Upper lobe of left lung (tissue), 6 donors: ENCODE measurements around the gene SRC. TPM values are rescaled to one million over a fixed set of nuclear protein-coding genes. Genes with fewer than 3 reads are reported as not detected.

ENCODE experiments used
- ATAC-seq, 2 donors: fragments of 200-7000 bp; cut with Tn5 transposase; one replicate each; pipeline ENCODE4 v1.9.1; 2022; ENCODE audit warnings: mild to moderate bottlenecking in 2 of 2, moderate library complexity in 2 of 2; ENCODE audit not compliant: low FRiP score in 2 of 2
- DNase-seq, 2 donors: peaks; one replicate each; pipeline ENCODE4 v3.0.0-alpha.2; 2019 to 2020
- H3K27ac ChIP-seq, 4 donors: fragments of 200-600 bp; sonication (generic); one replicate each; pipeline ENCODE4 v1.5.1; 2016 to 2019
- H3K27me3 ChIP-seq, 4 donors: fragments of 200-600 bp; sonication (generic); one replicate each; pipeline ENCODE4 v1.5.1; 2017 to 2019
- H3K36me3 ChIP-seq, 4 donors: fragments of 200-600 bp; sonication (generic); one replicate each; pipeline ENCODE4 v1.5.1; 2016 to 2019
- H3K4me1 ChIP-seq, 4 donors: fragments of 200-600 bp; sonication (generic); one replicate each; pipeline ENCODE4 v1.5.1; 2018 to 2019
- H3K4me3 ChIP-seq, 4 donors: fragments of 200-600 bp; sonication (generic); one replicate each; pipeline ENCODE4 v1.5.1; 2017 to 2019; ENCODE audit warnings: mild to moderate bottlenecking in 2 of 4, moderate library complexity in 1 of 4
- H3K9me3 ChIP-seq, 4 donors: fragments of 200-600 bp; sonication (generic); one replicate each; pipeline ENCODE4 v1.5.1; 2018 to 2019
- EP300 ChIP-seq, 4 donors: sonication (generic); formaldehyde crosslinking; IDR thresholded peaks; one replicate each; pipeline ENCODE4 v1.5.1; 2017; ENCODE audit warnings: antibody characterized with exemption in 4 of 4, control low read depth in 2 of 4
- POLR2A ChIP-seq, 4 donors: fragments of 450-650 bp; IDR thresholded peaks; one replicate each; pipeline ENCODE4 v1.5.1; 2016 to 2017; ENCODE audit warnings: antibody characterized with exemption in 4 of 4, mild to moderate bottlenecking in 2 of 4
- POLR2AphosphoS5 ChIP-seq, 2 donors: sonication (generic); formaldehyde crosslinking; IDR thresholded peaks; one replicate each; pipeline ENCODE4 v1.5.1; 2017; ENCODE audit warnings: antibody characterized with exemption in 2 of 2
- WGBS, 2 donors: methylation state at CpG; one replicate each; pipeline ENCODE4 v1.1.5; 2017 to 2018; 5-methylcytosine and 5-hydroxymethylcytosine counted together
- total RNA-seq, 6 donors: library from RNA; depleted of rRNA in 4 of 6; stranded (reverse); fragments of >200 nt in 4 of 6; gene quantifications; one replicate each; pipeline versions ENCODE4 v1.1.0 to v1.2.1, GENCODE V29; 2016 to 2021
- TF ChIP-seq, protein P1 (sequence below), 6 experiments: fragments of 450-650 bp in 4 of 6; fragments of 200-600 bp in 2 of 6; sonication (generic) in 2 of 6; IDR thresholded peaks; one replicate each; pipeline ENCODE4 v1.5.1; 2016 to 2019; ENCODE audit warnings: antibody characterized with exemption in 6 of 6
- donor health status: DM: no; HTN: no; CAD: no; lungs with moderate emphysema.
- donor health status: DM: no; HTN: yes; CAD: no; lungs with severe emphysema.

Gene SRC
- total RNA-seq, 6 donors from 2014 or later = 31.1 to 115 (median 66.8) TPM

DNA sequence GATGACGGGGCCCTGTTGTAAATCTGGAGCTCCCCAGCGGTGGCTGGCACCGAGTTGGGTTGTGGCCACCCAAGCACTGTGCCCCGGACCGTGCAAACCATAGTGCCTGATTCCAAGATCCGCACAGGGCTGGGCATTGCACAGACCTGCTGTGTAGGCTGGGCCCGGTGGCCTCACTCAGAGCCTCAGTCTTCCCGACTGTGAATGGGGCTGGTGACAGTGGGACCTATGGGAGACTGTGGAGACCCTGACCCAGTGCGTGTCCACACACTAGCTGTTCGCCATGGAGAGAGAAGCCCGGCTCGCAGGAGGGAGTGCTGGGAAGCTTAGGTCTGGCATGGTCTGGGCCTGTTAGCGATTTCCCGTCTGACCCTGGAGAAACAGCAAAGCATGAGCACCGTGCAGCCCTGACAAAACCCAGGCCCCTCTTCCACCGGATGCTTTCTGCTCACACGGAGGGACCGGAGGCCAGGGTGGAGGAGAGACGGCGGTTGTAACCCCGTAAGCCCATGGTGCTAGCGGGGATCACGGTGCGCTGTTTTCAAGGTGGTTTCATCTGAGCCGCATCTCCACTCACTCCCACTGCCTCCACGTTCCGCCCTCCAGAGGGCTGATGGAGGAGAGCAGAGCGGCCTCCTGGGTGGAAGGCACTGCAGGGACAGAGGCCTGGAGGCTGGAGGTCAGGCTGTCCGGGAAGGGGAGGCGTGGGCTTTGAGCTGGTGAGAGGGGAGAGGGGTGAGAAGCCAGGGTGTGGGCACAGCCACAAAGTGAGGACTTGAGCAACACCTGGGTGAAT, 52.2 kb downstream of the SRC start:
- no peaks in the 10 kb centered on the region for H3K27me3 ChIP-seq
- H3K9me3 ChIP-seq = no peaks in the 10 kb centered on the region
- H3K36me3 ChIP-seq = peaks cover 6 to 68% (median 31%) of the 10 kb centered on the region in 4 donors
- DNase-seq = no peak
- TF ChIP-seq EP300 (IDR thresholded peaks at IDR 0.05) (no peak), POLR2A (IDR thresholded peaks at IDR 0.05) (no peak), POLR2AphosphoS5 (IDR thresholded peaks at IDR 0.05) (no peak)
- TF ChIP-seq, protein P1, sequence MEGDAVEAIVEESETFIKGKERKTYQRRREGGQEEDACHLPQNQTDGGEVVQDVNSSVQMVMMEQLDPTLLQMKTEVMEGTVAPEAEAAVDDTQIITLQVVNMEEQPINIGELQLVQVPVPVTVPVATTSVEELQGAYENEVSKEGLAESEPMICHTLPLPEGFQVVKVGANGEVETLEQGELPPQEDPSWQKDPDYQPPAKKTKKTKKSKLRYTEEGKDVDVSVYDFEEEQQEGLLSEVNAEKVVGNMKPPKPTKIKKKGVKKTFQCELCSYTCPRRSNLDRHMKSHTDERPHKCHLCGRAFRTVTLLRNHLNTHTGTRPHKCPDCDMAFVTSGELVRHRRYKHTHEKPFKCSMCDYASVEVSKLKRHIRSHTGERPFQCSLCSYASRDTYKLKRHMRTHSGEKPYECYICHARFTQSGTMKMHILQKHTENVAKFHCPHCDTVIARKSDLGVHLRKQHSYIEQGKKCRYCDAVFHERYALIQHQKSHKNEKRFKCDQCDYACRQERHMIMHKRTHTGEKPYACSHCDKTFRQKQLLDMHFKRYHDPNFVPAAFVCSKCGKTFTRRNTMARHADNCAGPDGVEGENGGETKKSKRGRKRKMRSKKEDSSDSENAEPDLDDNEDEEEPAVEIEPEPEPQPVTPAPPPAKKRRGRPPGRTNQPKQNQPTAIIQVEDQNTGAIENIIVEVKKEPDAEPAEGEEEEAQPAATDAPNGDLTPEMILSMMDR (IDR thresholded peaks at IDR 0.05) = no peak
- H3K27ac ChIP-seq = no peak overlapping the region
- ATAC-seq = no peak
- H3K4me3 ChIP-seq = no peak overlapping the region
- no peaks in the 10 kb centered on the region for H3K4me1 ChIP-seq
- WGBS, 2 donors = 92 to 97% methylated on average over 15 to 24 of the region's 30 CpGs

DNA sequence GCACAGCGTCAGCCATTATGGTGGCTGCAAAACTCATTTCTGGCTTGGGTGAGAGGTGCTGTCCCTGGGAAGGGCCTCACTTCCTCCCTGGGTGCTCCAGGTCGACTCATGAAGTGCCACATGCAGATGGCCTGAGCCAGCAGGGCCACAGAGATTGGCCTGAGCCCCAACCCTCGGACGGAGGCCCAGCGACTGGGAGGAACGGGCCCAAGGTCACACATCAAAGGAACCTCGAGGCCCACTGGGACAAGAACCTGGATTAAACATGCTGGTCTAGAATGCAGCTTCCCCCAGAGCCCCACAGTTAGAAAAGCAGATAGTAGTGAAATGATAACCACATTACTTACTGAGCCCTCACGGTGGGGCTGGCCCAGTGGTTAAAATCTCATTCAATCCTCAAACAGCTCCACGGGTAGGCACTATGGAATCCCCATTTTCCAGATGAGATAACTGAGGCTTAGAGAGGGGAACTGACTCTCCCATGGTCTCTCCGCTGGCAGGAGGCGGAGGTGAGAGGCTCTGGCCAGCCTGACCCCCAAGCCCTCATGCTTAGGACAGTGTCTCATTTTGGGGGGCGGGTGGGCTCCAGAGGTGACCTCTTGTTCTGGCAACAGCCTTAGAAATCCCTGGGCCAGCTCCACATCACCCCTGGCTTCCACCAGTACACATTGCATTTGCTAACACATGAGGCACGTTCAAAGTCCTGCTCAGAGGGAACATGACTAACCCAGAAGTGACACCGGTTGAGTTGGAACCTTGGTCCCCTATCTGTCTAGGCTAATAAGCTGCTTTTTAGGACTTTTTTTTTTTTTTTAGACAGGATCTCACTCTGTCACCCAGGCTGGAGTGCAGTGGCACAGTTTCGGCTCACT, 53.0 kb downstream of the SRC start:
- ATAC-seq (no peak), DNase-seq (no peak)
- Histone ChIP-seq H3K4me1 (no peaks in the 10 kb centered on the region), H3K27me3 (no peaks in the 10 kb centered on the region), H3K36me3 (peaks cover 6 to 69% (median 34%) of the 10 kb centered on the region in 4 donors), H3K27ac (no peak overlapping the region), H3K9me3 (no peaks in the 10 kb centered on the region), H3K4me3 (no peak overlapping the region)
- WGBS, 2 donors = 81 to 90% methylated on average over 11 to 15 of the region's 15 CpGs
- TF ChIP-seq, protein P1 (IDR thresholded peaks at IDR 0.05) = no peak
- no peak for TF ChIP-seq EP300 (IDR thresholded peaks at IDR 0.05)
- TF ChIP-seq POLR2AphosphoS5 (IDR thresholded peaks at IDR 0.05) = no peak
- TF ChIP-seq POLR2A (IDR thresholded peaks at IDR 0.05) = no peak

DNA sequence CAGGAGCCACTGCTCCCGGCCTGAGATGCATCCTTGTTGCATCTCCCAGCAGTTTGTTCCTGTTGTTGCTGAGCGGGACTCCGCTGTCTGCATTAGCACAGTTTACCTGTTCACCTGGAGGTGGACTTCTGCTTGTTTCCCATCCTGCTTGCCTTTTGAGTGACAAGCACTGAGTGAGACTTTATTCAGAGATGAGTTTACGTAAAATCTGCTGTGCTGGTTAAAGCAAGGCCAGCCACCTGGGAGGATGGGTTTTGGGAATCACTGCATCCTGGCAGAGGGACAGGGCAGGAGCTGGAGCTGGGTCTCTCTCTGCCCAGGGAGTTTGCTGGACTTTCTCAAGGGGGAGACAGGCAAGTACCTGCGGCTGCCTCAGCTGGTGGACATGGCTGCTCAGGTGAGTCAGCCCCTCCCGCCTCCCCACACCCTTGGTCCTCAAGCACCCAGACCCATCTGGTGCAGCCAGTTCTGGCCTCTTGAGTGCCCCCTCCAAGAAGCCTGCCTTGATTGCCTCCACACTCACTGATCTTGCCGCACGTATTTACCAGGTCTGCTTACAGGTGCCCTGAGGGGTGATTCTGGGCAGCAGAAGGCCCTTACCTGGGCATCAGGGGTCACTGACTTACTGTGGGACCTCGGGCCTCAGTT, 55.5 kb downstream of the SRC start:
- Histone ChIP-seq H3K4me3 (no peak overlapping the region), H3K4me1 (peaks cover 2 to 8% (median 3%) of the 10 kb centered on the region in 4 donors), H3K36me3 (peaks cover 6 to 68% (median 34%) of the 10 kb centered on the region in 4 donors), H3K9me3 (no peaks in the 10 kb centered on the region), H3K27ac (no peak overlapping the region), H3K27me3 (no peaks in the 10 kb centered on the region)
- WGBS, 2 donors = 89 to 95% methylated on average over 6 to 9 of the region's 9 CpGs
- ATAC-seq = no peak
- no peak for DNase-seq
- TF ChIP-seq, protein P1 (IDR thresholded peaks at IDR 0.05) = no peak
- TF ChIP-seq POLR2A (IDR thresholded peaks at IDR 0.05) (no peak), EP300 (IDR thresholded peaks at IDR 0.05) (no peak), POLR2AphosphoS5 (IDR thresholded peaks at IDR 0.05) (no peak)

DNA sequence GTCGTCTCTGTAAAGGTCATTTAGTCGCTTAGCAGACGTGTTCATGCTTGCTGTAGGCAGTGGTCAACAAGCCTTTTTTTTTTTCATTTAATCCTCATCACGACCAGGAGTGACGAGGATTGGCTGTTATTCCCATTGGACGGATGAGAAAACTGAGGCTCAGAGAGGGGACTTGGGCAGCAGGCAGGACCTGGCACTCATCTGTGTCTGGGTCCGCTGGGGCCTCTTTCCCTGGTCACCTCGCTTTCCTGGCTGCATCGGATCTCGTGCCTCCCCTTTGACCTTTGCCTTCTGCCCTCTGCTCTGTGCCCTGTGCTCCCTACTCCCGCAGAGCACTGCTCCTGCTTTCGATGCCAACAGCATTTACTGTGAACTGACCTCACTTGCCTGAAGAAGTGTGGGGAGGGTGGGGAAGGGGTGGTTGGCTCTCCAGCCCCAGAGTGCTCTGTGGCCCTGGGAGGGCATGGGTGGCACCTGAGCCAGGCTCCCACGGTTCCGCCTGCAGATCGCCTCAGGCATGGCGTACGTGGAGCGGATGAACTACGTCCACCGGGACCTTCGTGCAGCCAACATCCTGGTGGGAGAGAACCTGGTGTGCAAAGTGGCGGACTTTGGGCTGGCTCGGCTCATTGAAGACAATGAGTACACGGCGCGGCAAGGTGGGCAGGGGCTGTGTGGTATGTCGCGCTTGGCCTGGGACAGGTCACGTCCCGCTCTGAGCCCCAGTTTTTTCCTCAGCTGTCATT, 56.2 kb downstream of the SRC start:
- DNase-seq = no peak
- H3K36me3 ChIP-seq = peaks cover 6 to 63% (median 33%) of the 10 kb centered on the region in 4 donors
- TF ChIP-seq EP300 (IDR thresholded peaks at IDR 0.05) (no peak), POLR2AphosphoS5 (IDR thresholded peaks at IDR 0.05) (no peak), POLR2A (IDR thresholded peaks at IDR 0.05) (no peak)
- TF ChIP-seq, protein P1 (IDR thresholded peaks at IDR 0.05) = no peak

More for the DNA sequence above, 56.2 kb downstream of the SRC start:
- H3K9me3 ChIP-seq = no peaks in the 10 kb centered on the region
- no peak overlapping the region for H3K4me3 ChIP-seq
- 89 to 92% methylated on average over 18 to 29 of the region's 30 CpGs for WGBS, 2 donors
- ATAC-seq = no peak
- no peaks in the 10 kb centered on the region for H3K27me3 ChIP-seq
- peaks cover 4 to 15% (median 8%) of the 10 kb centered on the region in 4 donors for H3K4me1 ChIP-seq
- H3K27ac ChIP-seq = no peak overlapping the region
